Panc1 (cell line): ENCODE data around the gene EIF4G3. TPM values are rescaled to one million over a fixed set of nuclear protein-coding genes. Genes with fewer than 3 reads are reported as not detected.

Experiments
- ATAC-seq: fragments of 200-7000 bp; cut with Tn5 transposase; 2 replicates; pipeline ENCODE4 v1.9.1; 2020; ENCODE audit warnings: mild to moderate bottlenecking, moderate library complexity
- BruUV-seq: library from RNA; stranded (reverse); fragments of 400-500 nt; replicated peaks from 2 replicates; lab custom pipeline; 2021; lab: Mats Ljungman, UMichigan
- CTCF ChIA-PET: fragments of 300-600 bp; sonication (Branson Sonifier 250); formaldehyde crosslinking; loops from one replicate; lab custom pipeline; 2022; ENCODE audit warnings: antibody characterized with exemption; lab: Charles Lee
- POLR2A ChIA-PET: fragments of 300-600 bp; sonication (Branson Sonifier 250); formaldehyde crosslinking; loops from one replicate; lab custom pipeline; 2022; ENCODE audit warnings: antibody characterized with exemption; lab: Charles Lee
- DNase-seq: peaks from one replicate; pipeline ENCODE4 v3.0.0-alpha.2; 2010; ENCODE audit warnings: low read depth, low spot score
- H3K27ac ChIP-seq: 2 replicates; pipeline ENCODE4 v1.5.1; 2011; ENCODE audit warnings: mild to moderate bottlenecking, low read length, inconsistent platforms
- H3K27me3 ChIP-seq: fragments of 200-500 bp; sonication (Bioruptor generic); 2 replicates; pipeline ENCODE4 v1.6.0; 2014; ENCODE audit warnings: low read length, inconsistent platforms; ENCODE audit not compliant: control insufficient read depth, insufficient read depth
- H3K36me3 ChIP-seq: fragments of 200-500 bp; sonication (Bioruptor generic); 2 replicates; pipeline ENCODE4 v1.5.1; 2014; ENCODE audit warnings: inconsistent platforms, mild to moderate bottlenecking, low read length, moderate library complexity; ENCODE audit not compliant: control insufficient read depth, insufficient read depth
- H3K4me1 ChIP-seq: 2 replicates; pipeline ENCODE4 v1.5.1; 2011; ENCODE audit warnings: inconsistent platforms, mild to moderate bottlenecking, low read length, moderate library complexity; ENCODE audit not compliant: control insufficient read depth, insufficient read depth
- H3K4me3 ChIP-seq, 2 experiments: 2 replicates each; pipeline ENCODE4 v1.5.1; 2011 to 2012; ENCODE audit warnings: low read depth in 2 of 2, low read length in 2 of 2, mild to moderate bottlenecking in 2 of 2, inconsistent platforms in 1 of 2, moderate library complexity in 1 of 2
- H3K9me3 ChIP-seq: fragments of 200-500 bp; sonication (Bioruptor generic); 2 replicates; pipeline ENCODE4 v1.5.1; 2014; ENCODE audit warnings: low read depth, mild to moderate bottlenecking, inconsistent platforms, low read length, moderate library complexity; ENCODE audit not compliant: control insufficient read depth, insufficient read depth
- POLR2AphosphoS5 ChIP-seq: IDR thresholded peaks from 2 replicates; pipeline ENCODE4 v1.6.1; 2012; ENCODE audit warnings: mild to moderate bottlenecking, low read depth, low read length, moderate library complexity
- SIN3A ChIP-seq: IDR thresholded peaks from 2 replicates; pipeline ENCODE4 v1.6.1; 2012; ENCODE audit warnings: low read depth, mild to moderate bottlenecking, low read length, moderate library complexity, borderline replicate concordance; ENCODE audit not compliant: insufficient read depth
- TCF7L2 ChIP-seq: IDR thresholded peaks from 2 replicates; pipeline ENCODE4 v1.6.1; 2011; ENCODE audit warnings: mild to moderate bottlenecking, low read depth, low read length, inconsistent platforms
- in situ Hi-C: cut with HindIII; loops from 2 replicates; pipeline ENCODE4 v1.10.0; 2016; ENCODE audit warnings: low sequenced_read_pairs, low pct_unique_long_range_greater_than_20kb
- intact Hi-C: fragments of 100-400 bp; cut with micrococcal nuclease; formaldehyde crosslinking; loops from one replicate; pipeline ENCODE4 v1.10.0; 2022; ENCODE audit not compliant: unreplicated experiment
- total RNA-seq: library from RNA; stranded (reverse); gene quantifications from one replicate; pipeline ENCODE4 v1.2.1, GENCODE V29; 2021; ENCODE audit not compliant: unreplicated experiment
- TF ChIP-seq, protein P1 (sequence below), 2 experiments: IDR thresholded peaks; 2 replicates each; pipeline ENCODE4 v1.6.1; 2011 to 2012; ENCODE audit warnings: low read depth in 2 of 2, control low read depth in 1 of 2, low read length in 1 of 2, mild to moderate bottlenecking in 1 of 2, moderate library complexity in 1 of 2; ENCODE audit not compliant: insufficient read depth in 1 of 2
- TF ChIP-seq, protein P2 (sequence below): fragments of 450-650 bp; IDR thresholded peaks from 2 replicates; pipeline ENCODE4 v1.5.1; 2017; ENCODE audit warnings: mild to moderate bottlenecking

EIF4G3 gene
- total RNA-seq, 1 experiment from 2014 or later, result 78.6 TPM

DNA sequence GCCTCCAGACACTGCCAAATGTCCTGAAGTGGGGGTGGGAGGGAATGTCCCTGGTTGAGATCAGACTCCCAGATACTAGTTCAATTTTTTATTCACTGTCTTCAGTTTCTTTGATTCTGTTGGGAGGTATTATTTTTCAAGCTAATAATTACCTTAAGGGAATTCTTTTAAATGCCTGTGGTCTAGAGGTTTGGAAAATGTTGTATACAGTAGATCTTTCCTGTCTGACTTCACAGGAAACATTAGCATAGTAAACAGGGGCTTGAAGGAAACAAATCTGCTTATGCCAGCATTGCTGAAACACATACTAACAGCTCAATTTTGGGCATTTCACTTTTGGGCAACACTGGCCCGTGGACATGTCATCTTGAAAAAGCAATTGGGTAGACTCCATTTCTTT is 305.3 kb downstream of the EIF4G3 start:
- in situ Hi-C loops (no loop called here), intact Hi-C loops (no loop called here)
- H3K4me3 ChIP-seq, result no peak overlapping the region
- H3K27ac ChIP-seq, result no peak overlapping the region
- CTCF ChIA-PET, result no interaction called here
- no peak for TF ChIP-seq POLR2AphosphoS5
- TF ChIP-seq TCF7L2, result no peak
- TF ChIP-seq, protein P1, sequence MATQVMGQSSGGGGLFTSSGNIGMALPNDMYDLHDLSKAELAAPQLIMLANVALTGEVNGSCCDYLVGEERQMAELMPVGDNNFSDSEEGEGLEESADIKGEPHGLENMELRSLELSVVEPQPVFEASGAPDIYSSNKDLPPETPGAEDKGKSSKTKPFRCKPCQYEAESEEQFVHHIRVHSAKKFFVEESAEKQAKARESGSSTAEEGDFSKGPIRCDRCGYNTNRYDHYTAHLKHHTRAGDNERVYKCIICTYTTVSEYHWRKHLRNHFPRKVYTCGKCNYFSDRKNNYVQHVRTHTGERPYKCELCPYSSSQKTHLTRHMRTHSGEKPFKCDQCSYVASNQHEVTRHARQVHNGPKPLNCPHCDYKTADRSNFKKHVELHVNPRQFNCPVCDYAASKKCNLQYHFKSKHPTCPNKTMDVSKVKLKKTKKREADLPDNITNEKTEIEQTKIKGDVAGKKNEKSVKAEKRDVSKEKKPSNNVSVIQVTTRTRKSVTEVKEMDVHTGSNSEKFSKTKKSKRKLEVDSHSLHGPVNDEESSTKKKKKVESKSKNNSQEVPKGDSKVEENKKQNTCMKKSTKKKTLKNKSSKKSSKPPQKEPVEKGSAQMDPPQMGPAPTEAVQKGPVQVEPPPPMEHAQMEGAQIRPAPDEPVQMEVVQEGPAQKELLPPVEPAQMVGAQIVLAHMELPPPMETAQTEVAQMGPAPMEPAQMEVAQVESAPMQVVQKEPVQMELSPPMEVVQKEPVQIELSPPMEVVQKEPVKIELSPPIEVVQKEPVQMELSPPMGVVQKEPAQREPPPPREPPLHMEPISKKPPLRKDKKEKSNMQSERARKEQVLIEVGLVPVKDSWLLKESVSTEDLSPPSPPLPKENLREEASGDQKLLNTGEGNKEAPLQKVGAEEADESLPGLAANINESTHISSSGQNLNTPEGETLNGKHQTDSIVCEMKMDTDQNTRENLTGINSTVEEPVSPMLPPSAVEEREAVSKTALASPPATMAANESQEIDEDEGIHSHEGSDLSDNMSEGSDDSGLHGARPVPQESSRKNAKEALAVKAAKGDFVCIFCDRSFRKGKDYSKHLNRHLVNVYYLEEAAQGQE (IDR thresholded peaks at IDR 0.05; ENCODE audit: insufficient read depth in 1 of 2, low read depth in 2 of 2, low read length in 1 of 2), result no peak
- TF ChIP-seq, protein P2, sequence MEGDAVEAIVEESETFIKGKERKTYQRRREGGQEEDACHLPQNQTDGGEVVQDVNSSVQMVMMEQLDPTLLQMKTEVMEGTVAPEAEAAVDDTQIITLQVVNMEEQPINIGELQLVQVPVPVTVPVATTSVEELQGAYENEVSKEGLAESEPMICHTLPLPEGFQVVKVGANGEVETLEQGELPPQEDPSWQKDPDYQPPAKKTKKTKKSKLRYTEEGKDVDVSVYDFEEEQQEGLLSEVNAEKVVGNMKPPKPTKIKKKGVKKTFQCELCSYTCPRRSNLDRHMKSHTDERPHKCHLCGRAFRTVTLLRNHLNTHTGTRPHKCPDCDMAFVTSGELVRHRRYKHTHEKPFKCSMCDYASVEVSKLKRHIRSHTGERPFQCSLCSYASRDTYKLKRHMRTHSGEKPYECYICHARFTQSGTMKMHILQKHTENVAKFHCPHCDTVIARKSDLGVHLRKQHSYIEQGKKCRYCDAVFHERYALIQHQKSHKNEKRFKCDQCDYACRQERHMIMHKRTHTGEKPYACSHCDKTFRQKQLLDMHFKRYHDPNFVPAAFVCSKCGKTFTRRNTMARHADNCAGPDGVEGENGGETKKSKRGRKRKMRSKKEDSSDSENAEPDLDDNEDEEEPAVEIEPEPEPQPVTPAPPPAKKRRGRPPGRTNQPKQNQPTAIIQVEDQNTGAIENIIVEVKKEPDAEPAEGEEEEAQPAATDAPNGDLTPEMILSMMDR, result no peak
- TF ChIP-seq SIN3A, result no peak
- H3K27me3 ChIP-seq, result no peaks in the 10 kb centered on the region
- H3K9me3 ChIP-seq, result no peaks in the 10 kb centered on the region
- no peaks in the 10 kb centered on the region; the same call in 1 of the 2 replicates for H3K36me3 ChIP-seq
- no peak for DNase-seq
- POLR2A ChIA-PET, result interaction anchor here (0.5 kb wide), 1 partner anchor 12 kb away, joined by 6 read pairs; no protein-coding TSS in a partner anchor
- no TSS peak for BruUV-seq
- H3K4me1 ChIP-seq, result no peaks in the 10 kb centered on the region
- ATAC-seq, result no peak

DNA sequence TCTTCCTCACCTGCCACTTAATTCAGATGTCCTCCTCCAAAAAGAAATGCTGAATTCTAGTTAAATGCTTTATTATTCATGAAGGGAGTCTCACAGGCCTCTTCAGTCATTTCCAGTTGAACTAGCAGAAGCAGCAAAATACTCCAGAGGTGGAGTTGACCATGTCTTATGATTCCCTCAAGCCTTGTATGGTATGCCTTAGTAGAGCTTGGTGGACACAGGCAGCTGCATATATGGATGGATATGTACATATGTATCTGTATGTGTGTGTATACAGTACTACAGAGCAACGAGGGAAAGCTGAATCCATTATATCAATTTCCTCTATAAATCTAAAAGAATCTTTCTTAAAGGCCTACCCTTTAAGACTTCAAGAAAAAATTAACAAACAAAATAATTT is 306.0 kb downstream of the EIF4G3 start:
- ChIA-PET POLR2A (interaction anchor here (0.5 kb wide), 1 partner anchor 13 kb away, joined by 6 read pairs; no protein-coding TSS in a partner anchor), CTCF (no interaction called here)
- H3K27ac ChIP-seq, result no peak overlapping the region

More for the DNA sequence above, 306.0 kb downstream of the EIF4G3 start:
- Histone ChIP-seq H3K36me3 (peaks cover 3% of the 10 kb centered on the region; the same call in 1 of the 2 replicates), H3K9me3 (no peaks in the 10 kb centered on the region), H3K4me3 (no peak overlapping the region), H3K4me1 (no peaks in the 10 kb centered on the region), H3K27me3 (no peaks in the 10 kb centered on the region)
- ATAC-seq (no peak), DNase-seq (no peak)
- in situ Hi-C loops, result no loop called here
- BruUV-seq, result no TSS peak
- no peak for TF ChIP-seq SIN3A
- no peak for TF ChIP-seq TCF7L2
- TF ChIP-seq, protein P2, result no peak
- TF ChIP-seq, protein P1 (IDR thresholded peaks at IDR 0.05; ENCODE audit: insufficient read depth in 1 of 2, low read depth in 2 of 2, low read length in 1 of 2), result no peak
- TF ChIP-seq POLR2AphosphoS5, result no peak
- intact Hi-C loops, result no loop called here
